ENCODE data around the gene MYO15B. TPM values are rescaled to one million over a fixed set of nuclear protein-coding genes. Genes with fewer than 3 reads are reported as not detected.

The MYO15B gene
- total RNA-seq, 1 donor from 2014 or later: 43.0 TPM

DNA sequence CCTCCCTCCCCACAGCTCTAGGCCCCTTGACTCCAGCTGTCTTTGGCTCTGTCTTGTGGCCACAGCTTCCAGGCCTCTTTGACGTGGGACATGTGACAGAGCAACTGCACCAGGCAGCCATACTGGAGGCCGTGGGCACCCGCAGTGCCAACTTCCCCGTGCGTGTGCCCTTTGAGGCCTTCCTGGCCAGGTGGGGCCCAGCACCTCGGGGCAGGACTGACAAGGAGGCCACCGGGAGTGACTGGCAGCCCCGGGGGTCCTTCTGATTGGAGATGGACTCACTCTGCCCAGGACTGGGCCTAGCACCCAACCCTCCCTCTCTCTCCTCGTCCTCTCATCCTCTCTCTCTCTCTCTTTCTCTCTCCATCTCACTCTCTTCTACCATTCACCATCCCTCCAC, 15.5 kb downstream of the MYO15B start:
- Histone ChIP-seq H3K27me3 (ENCODE audit: low read depth) (no peaks in the 10 kb centered on the region), H3K9me3 (replicated peaks) (no peaks in the 10 kb centered on the region), H3K36me3 (peaks cover 7% of the 10 kb centered on the region), H3K4me3 (no peak overlapping the region), H3K27ac (replicated peaks) (no peak overlapping the region), H3K4me1 (peaks cover 6% of the 10 kb centered on the region)
- TF ChIP-seq, protein P1, sequence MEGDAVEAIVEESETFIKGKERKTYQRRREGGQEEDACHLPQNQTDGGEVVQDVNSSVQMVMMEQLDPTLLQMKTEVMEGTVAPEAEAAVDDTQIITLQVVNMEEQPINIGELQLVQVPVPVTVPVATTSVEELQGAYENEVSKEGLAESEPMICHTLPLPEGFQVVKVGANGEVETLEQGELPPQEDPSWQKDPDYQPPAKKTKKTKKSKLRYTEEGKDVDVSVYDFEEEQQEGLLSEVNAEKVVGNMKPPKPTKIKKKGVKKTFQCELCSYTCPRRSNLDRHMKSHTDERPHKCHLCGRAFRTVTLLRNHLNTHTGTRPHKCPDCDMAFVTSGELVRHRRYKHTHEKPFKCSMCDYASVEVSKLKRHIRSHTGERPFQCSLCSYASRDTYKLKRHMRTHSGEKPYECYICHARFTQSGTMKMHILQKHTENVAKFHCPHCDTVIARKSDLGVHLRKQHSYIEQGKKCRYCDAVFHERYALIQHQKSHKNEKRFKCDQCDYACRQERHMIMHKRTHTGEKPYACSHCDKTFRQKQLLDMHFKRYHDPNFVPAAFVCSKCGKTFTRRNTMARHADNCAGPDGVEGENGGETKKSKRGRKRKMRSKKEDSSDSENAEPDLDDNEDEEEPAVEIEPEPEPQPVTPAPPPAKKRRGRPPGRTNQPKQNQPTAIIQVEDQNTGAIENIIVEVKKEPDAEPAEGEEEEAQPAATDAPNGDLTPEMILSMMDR (IDR thresholded peaks at IDR 0.05; ENCODE audit: borderline replicate concordance): no peak
- DNase-seq: no peak
- intact Hi-C loops (cut with micrococcal nuclease): no loop called here

DNA sequence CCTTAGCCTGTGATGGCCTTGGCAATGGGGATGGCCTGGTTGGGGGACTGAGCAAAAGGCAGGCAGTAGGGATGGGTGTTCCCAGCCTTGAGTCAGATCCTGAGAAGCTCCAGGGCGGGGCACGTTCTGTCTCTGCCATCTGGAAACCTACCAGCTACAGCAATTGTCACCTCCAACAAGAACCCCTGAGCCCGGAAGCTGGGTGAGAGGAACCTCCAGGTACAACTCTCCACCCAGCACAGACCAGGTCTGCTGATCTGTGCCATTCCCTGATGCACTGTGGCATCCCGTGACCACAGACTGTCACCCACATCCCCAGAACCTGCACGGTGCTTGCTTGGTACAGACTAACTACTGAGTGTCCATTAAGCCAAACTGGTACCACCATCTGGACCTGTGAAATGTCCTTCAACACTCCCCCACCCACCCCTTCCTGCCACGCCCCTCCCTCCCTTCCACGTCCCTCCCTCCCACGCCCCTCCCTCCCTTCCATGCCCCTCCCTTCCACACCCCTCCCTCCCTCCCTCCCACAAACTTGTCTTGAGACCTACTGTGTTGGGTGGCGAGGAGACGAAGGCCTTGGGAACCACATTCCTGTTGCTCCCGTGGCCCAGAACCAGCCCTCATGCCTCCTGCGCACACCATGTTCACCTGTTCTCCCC, 16.6 kb downstream of the MYO15B start:
- Histone ChIP-seq H3K4me1 (peaks cover 6% of the 10 kb centered on the region), H3K36me3 (peaks cover 7% of the 10 kb centered on the region), H3K9me3 (replicated peaks) (no peaks in the 10 kb centered on the region), H3K27ac (replicated peaks) (no peak overlapping the region), H3K27me3 (ENCODE audit: low read depth) (no peaks in the 10 kb centered on the region), H3K4me3 (no peak overlapping the region)
- TF ChIP-seq, protein P1 (IDR thresholded peaks at IDR 0.05; ENCODE audit: borderline replicate concordance): no peak
- intact Hi-C loops (cut with micrococcal nuclease): no loop called here
- DNase-seq: no peak

DNA sequence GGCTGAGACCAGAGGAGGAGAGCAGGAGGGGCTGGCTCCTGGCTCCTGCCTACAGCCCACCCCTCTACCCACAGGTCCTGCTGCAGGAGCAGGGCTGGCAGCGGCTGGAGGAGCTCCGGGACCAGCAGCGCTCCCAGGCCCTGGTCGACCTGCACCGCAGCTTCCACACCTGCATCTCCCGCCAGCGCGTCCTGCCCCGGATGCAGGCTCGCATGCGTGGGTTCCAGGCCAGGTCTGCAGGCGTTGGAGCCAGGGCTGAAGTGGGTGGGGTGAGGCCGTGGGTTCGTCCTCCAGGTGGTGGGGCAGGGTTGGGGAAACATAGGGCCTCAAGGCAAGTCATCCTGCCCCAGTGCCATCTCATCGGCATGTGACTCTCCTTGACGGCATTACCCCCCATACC, 18.2 kb downstream of the MYO15B start:
- TF ChIP-seq, protein P1 (IDR thresholded peaks at IDR 0.05; ENCODE audit: borderline replicate concordance): no peak
- peaks cover 6% of the 10 kb centered on the region for H3K4me1 ChIP-seq

DNA sequence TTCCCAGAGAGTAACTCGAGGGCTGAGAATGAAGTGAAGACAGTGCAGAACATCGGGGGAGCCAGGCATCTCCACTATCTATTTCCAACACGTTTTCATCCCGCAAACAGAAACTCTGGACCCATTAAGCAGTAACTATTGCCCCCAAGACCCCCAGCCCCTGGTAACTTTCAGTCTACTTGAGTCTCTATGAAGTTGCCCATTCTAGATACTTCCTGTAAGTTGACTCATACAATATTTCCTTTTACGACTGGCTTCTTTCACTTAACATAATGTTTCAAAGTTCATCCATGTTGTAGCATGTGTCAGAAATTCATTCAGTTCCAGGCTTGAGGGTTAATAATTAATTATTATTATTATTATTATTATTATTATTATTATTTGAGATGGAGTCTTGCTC, 19.5 kb downstream of the MYO15B start:
- H3K27me3 ChIP-seq (ENCODE audit: low read depth): no peaks in the 10 kb centered on the region
- H3K27ac ChIP-seq (replicated peaks): no peak overlapping the region
- peaks cover 6% of the 10 kb centered on the region for H3K4me1 ChIP-seq
- TF ChIP-seq, protein P1 (IDR thresholded peaks at IDR 0.05; ENCODE audit: borderline replicate concordance): no peak
- intact Hi-C loops (cut with micrococcal nuclease): no loop called here
- peaks cover 16% of the 10 kb centered on the region for H3K36me3 ChIP-seq
- no peaks in the 10 kb centered on the region for H3K9me3 ChIP-seq (replicated peaks)
- H3K4me3 ChIP-seq: no peak overlapping the region
- no peak for DNase-seq

More for the DNA sequence above, 18.2 kb downstream of the MYO15B start:
- Histone ChIP-seq H3K9me3 (replicated peaks) (no peaks in the 10 kb centered on the region), H3K4me3 (no peak overlapping the region), H3K36me3 (peaks cover 10% of the 10 kb centered on the region), H3K27ac (replicated peaks) (no peak overlapping the region), H3K27me3 (ENCODE audit: low read depth) (no peaks in the 10 kb centered on the region)
- no peak for DNase-seq
- intact Hi-C loops (cut with micrococcal nuclease): no loop called here

DNA sequence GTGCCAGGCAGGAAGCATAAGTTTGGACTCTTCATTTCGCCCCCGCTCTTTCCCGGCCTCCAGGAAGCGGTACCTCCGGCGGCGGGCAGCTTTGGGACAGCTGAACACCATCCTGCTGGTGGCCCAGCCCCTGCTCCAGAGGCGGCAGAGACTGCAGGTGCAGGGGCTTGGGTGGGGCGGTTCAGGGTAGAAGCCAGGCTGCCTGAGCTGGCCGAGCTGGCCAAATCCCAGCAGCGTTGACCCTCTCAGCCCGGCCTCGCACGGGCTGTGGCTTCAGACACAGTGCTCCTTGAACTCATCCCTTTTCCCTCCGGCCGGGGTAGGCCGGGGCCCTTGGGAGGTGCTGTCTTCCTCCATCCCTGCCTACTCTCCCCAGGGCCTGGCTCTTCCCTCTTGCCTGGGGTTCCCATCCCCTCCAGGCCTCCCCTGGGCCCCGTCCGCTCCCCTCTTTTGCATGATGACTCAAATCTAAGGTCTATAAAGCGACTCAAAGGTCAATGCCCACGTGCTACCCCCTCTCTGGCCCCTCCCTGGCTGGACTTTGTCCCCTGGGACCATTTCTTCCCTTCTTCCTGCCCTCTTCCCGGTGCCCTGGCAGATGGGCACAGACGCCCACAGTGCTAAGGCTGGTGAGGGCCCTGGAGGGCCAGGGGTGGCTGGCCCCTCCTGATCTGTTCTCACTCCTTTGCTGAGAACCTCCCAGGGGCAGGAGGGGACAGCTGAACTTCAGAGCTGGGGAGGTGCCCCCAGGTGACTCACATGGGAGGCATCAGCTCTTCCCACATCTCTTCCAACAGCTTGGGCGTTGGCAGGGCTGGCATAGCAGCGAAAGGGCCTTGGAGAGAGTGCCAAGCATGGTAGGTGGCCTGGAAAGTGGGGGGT, 22.7 kb downstream of the MYO15B start:
- Histone ChIP-seq H3K27me3 (ENCODE audit: low read depth) (no peaks in the 10 kb centered on the region), H3K36me3 (peaks cover 48% of the 10 kb centered on the region), H3K4me3 (no peak overlapping the region), H3K27ac (replicated peaks) (no peak overlapping the region), H3K9me3 (replicated peaks) (no peaks in the 10 kb centered on the region), H3K4me1 (no peaks in the 10 kb centered on the region)
- TF ChIP-seq, protein P1 (IDR thresholded peaks at IDR 0.05; ENCODE audit: borderline replicate concordance): no peak
- intact Hi-C loops (cut with micrococcal nuclease): no loop called here
- no peak for DNase-seq

Data from left ventricle myocardium inferior (tissue), 1 donor.